ENCODE data around the gene ARL16. TPM values are rescaled to one million over a fixed set of nuclear protein-coding genes. Genes with fewer than 3 reads are reported as not detected.

The ARL16 gene
- total and polyA plus RNA-seq, 2 of the 8 experiments (the other 6 are each of a cell fraction or from before 2014, with no cell fraction given) = 37.0 to 60.8 TPM

GRCh38 chr17:81687770-81688541 lies 4.4 kb upstream of the ARL16 start:
- Histone ChIP-seq H3K56ac (replicated peaks; ENCODE audit: insufficient read length, low read depth, low read length) (no peak overlapping the region), H3K9ac (replicated peaks in 1 of 4; ENCODE audit: extremely low read depth in 1 of 4, low read depth in 3 of 4, low read length in 3 of 4) (no peak overlapping the region), H3K14ac (ENCODE audit: insufficient read length) (no peak overlapping the region), H4K91ac (replicated peaks; ENCODE audit: insufficient read length, low read length) (no peak overlapping the region), H2BK15ac (ENCODE audit: low read length) (no peak overlapping the region), H2BK120ac (replicated peaks; ENCODE audit: low read depth, low read length) (no peak overlapping the region), H3K18ac (ENCODE audit: extremely low read depth, low read length) (no peak overlapping the region), H3K23me2 (ENCODE audit: low read depth, low read length) (peaks cover 9% of the 10 kb centered on the region), H3K36me3 (ENCODE audit: control insufficient read depth in 2 of 4, insufficient read depth in 4 of 4, low read length in 3 of 4) (peaks cover 2 to 45% (median 19%) of the 10 kb centered on the region in 4 experiments; a peak in 6 of 8 replicates), H3K9me3 (ENCODE audit: insufficient read depth in 2 of 2, low read depth in 1 of 2, low read length in 1 of 2) (no peaks in the 10 kb centered on the region), H3K4me3 (ENCODE audit: extremely low read depth in 1 of 4, insufficient read depth in 2 of 4, low read depth in 3 of 4, low read length in 4 of 4) (no peak overlapping the region), H4K5ac (ENCODE audit: insufficient read length, low read depth, low read length) (no peak overlapping the region), H2AK5ac (ENCODE audit: low read depth, low read length) (no peak overlapping the region), H3K79me2 (ENCODE audit: control insufficient read depth in 1 of 2, insufficient read depth in 2 of 2, low read length in 2 of 2) (peaks cover 0 to 25% of the 10 kb centered on the region in 2 experiments; a peak in 2 of 4 replicates), H3K4me2 (ENCODE audit: insufficient read depth in 1 of 2, low read depth in 2 of 2, low read length in 2 of 2) (no peak overlapping the region), H3K23ac (ENCODE audit: insufficient read length) (no peak overlapping the region), H2BK12ac (ENCODE audit: low read depth, low read length) (no peak overlapping the region), H2BK20ac (ENCODE audit: low read length) (no peak overlapping the region), H2BK5ac (ENCODE audit: low read depth, low read length) (no peak overlapping the region), H4K20me1 (replicated peaks in 1 of 2; ENCODE audit: control insufficient read depth in 1 of 2, insufficient read depth in 2 of 2, low read length in 2 of 2) (peaks cover 0 to 30% of the 10 kb centered on the region in 2 experiments), H3K79me1 (ENCODE audit: low read depth, low read length) (peaks cover 9% of the 10 kb centered on the region), H3K4ac (replicated peaks; ENCODE audit: insufficient read length, low read depth, low read length) (no peak overlapping the region), H3K27ac (ENCODE audit: low read depth, low read length) (no peak overlapping the region), H4K8ac (ENCODE audit: extremely low read depth, insufficient read depth, low read length) (no peak overlapping the region), H3K4me1 (replicated peaks in 1 of 4; ENCODE audit: control insufficient read depth in 3 of 4, insufficient read depth in 4 of 4, low read length in 3 of 4) (peaks cover 3 to 8% (median 5%) of the 10 kb centered on the region in 4 experiments; a peak in 5 of 7 replicates), H2AFZ (ENCODE audit: low read length) (no peak overlapping the region), H3K27me3 (replicated peaks in 1 of 4; ENCODE audit: control insufficient read depth in 3 of 4, extremely low read depth in 1 of 4, insufficient read depth in 3 of 4, low read length in 3 of 4) (no peaks in the 10 kb centered on the region)
- FAIRE-seq = no peak
- ChIA-PET CTCF (ENCODE audit: partially characterized antibody) (interaction anchor here (0.6 to 0.9 kb wide), 2 partner anchors 20 to 139 kb away, joined by 3 read pairs; no protein-coding TSS in a partner anchor), POLR2A (ENCODE audit: partially characterized antibody) (interaction anchor here (1.1 to 28.4 kb wide), 3 partner anchors 7 to 21 kb away, joined by 3 to 436 read pairs (median 100); partner anchors contain the start of genes MRPL12 and SLC25A10)
- TF ChIP-seq RAD21 (IDR thresholded peaks at IDR 0.05 in 1 of 2, conservative IDR thresholded peaks at IDR 0.05 in 1 of 2; ENCODE audit: low read depth in 2 of 2, low read length in 2 of 2) = no peak
- no peak for TF ChIP-seq SP1 (IDR thresholded peaks at IDR 0.05; ENCODE audit: low read depth, low read length)
- WGBS, 2 experiments (ENCODE audit: extremely low coverage in 1 of 2, insufficient coverage in 1 of 2, insufficient read length in 1 of 2, insufficient replicate concordance in 2 of 2, low coverage in 1 of 2, low lambda C conversion rate in 2 of 2, missing lambda C conversion rate in 1 of 2) = 95% methylated on average over 31 of the region's 41 CpGs; no CpG with 5 or more reads in 1 of the 2 experiments
- DNase-seq (ENCODE audit: low read depth in 1 of 2, low spot score in 2 of 2) = no peak
